B cell (primary cell): Measurements from ENCODE around the gene LPAR5. TPM values are rescaled to one million over a fixed set of nuclear protein-coding genes. Genes with fewer than 3 reads are reported as not detected.

Source experiments
- ATAC-seq: fragments of 200-7000 bp; cut with Tn5 transposase; one replicate; pipeline ENCODE4 v1.10.0; 2021; ENCODE audit warnings: low read depth, mild to moderate bottlenecking, moderate number of reproducible peaks, moderate library complexity
- CTCF ChIA-PET: fragments of 350-600 bp; sonication (Branson Sonifier 250); formaldehyde crosslinking; loops from one replicate; lab custom pipeline; 2021; ENCODE audit warnings: antibody characterized with exemption, inconsistent platforms; lab: Charles Lee
- POLR2A ChIA-PET: fragments of 350-600 bp; sonication (Branson Sonifier 250); formaldehyde crosslinking; loops from one replicate; lab custom pipeline; 2021; ENCODE audit warnings: antibody characterized with exemption; lab: Charles Lee
- DNase-seq: peaks from one replicate; pipeline ENCODE4 v3.0.0; 2013
- H2AFZ ChIP-seq: 2 replicates; pipeline ENCODE4 v1.6.1; 2012; ENCODE audit warnings: mild to moderate bottlenecking, low read depth, low read length; ENCODE audit not compliant: insufficient read depth, poor library complexity, severe bottlenecking
- H3K27ac ChIP-seq, 2 donors: 1 replicate in 1 of 2; 2 replicates in 1 of 2; pipeline ENCODE4 v1.5.1; 2012 to 2013; ENCODE audit warnings: low read length in 2 of 2, mild to moderate bottlenecking in 2 of 2, moderate library complexity in 1 of 2
- H3K27me3 ChIP-seq, 4 experiments: fragments of 200-600 bp in 1 of 4; sonication (generic) in 1 of 4; replicated peaks in 1 of 4; 1 replicate in 2 of 4; 2 replicates in 2 of 4; pipeline versions ENCODE4 v1.6.1 to v1.7.0; 2013 to 2016; ENCODE audit warnings: low read length in 3 of 4, mild to moderate bottlenecking in 2 of 4, mixed read lengths in 1 of 4, moderate library complexity in 1 of 4; ENCODE audit not compliant: insufficient read depth in 4 of 4, control insufficient read depth in 3 of 4; ENCODE audit errors: control extremely low read depth in 1 of 4
- H3K36me3 ChIP-seq, 2 experiments: replicated peaks in 1 of 2; 1 replicate in 1 of 2; 2 replicates in 1 of 2; pipeline versions ENCODE4 v1.6.1 to v1.7.1; 2013; ENCODE audit warnings: low read length in 1 of 2; ENCODE audit not compliant: insufficient read depth in 2 of 2, control insufficient read depth in 1 of 2; ENCODE audit errors: control extremely low read depth in 1 of 2, extremely low read depth in 1 of 2
- H3K4me1 ChIP-seq, 2 donors: fragments of 200-600 bp in 1 of 2; sonication (generic) in 1 of 2; 1 replicate in 1 of 2; 2 replicates in 1 of 2; pipeline versions ENCODE4 v1.5.1 to v1.6.1; 2013 to 2017; ENCODE audit warnings: low read length in 2 of 2; ENCODE audit not compliant: control insufficient read depth in 2 of 2, insufficient read depth in 2 of 2
- H3K4me2 ChIP-seq: replicated peaks from 2 replicates; pipeline ENCODE3; 2012; ENCODE audit warnings: mild to moderate bottlenecking, low read depth, low read length; ENCODE audit not compliant: poor library complexity, severe bottlenecking
- H3K4me3 ChIP-seq, 5 experiments: fragments of 200-600 bp in 1 of 5; sonication (generic) in 1 of 5; 1 replicate in 3 of 5; 2 replicates in 2 of 5; pipeline versions ENCODE4 v1.5.1 to v1.7.0; 2011 to 2016; ENCODE audit warnings: low read length in 4 of 5, mild to moderate bottlenecking in 4 of 5, low read depth in 2 of 5, control low read depth in 1 of 5, moderate library complexity in 1 of 5; ENCODE audit not compliant: insufficient read depth in 1 of 5; ENCODE audit errors: control extremely low read depth in 1 of 5, extremely low read depth in 1 of 5
- H3K79me2 ChIP-seq: fragments of 200-600 bp; sonication (generic); one replicate; pipeline ENCODE4 v1.6.0; 2016; ENCODE audit warnings: low read length; ENCODE audit not compliant: control insufficient read depth, insufficient read depth
- H3K9ac ChIP-seq: fragments of 200-600 bp; sonication (generic); 2 replicates; pipeline ENCODE4 v1.6.1; 2017; ENCODE audit warnings: mild to moderate bottlenecking, low read length, moderate library complexity
- H3K9me3 ChIP-seq, 3 donors: one replicate each; pipeline versions ENCODE4 v1.6.1 to v1.7.1; 2013; ENCODE audit warnings: low read length in 2 of 3; ENCODE audit not compliant: control insufficient read depth in 2 of 3, insufficient read depth in 1 of 3; ENCODE audit errors: control extremely low read depth in 1 of 3
- H4K20me1 ChIP-seq: 2 replicates; pipeline ENCODE4 v1.6.0; 2012; ENCODE audit warnings: mild to moderate bottlenecking, low read length; ENCODE audit not compliant: insufficient read depth, control insufficient read depth, poor library complexity, severe bottlenecking
- H3K27ac Mint-ChIP-seq: one replicate; pipeline ENCODE4 v1.8.0; 2021; ENCODE audit warnings: mixed read lengths
- H3K27me3 Mint-ChIP-seq: one replicate; pipeline ENCODE4 v1.8.0; 2021; ENCODE audit warnings: mixed read lengths
- H3K4me1 Mint-ChIP-seq: one replicate; pipeline ENCODE4 v1.8.0; 2021; ENCODE audit warnings: mixed read lengths
- H3K4me3 Mint-ChIP-seq: one replicate; pipeline ENCODE4 v1.8.0; 2021; ENCODE audit warnings: mixed read lengths
- H3K9me3 Mint-ChIP-seq: one replicate; pipeline ENCODE4 v1.8.0; 2022; ENCODE audit warnings: mixed read lengths; ENCODE audit not compliant: insufficient read depth
- EZH2 ChIP-seq: IDR thresholded peaks from 2 replicates; pipeline ENCODE4 v1.6.1; 2012; ENCODE audit warnings: borderline replicate concordance, low read depth, mild to moderate bottlenecking, moderate library complexity, low read length; ENCODE audit not compliant: insufficient read depth, poor library complexity, severe bottlenecking
- WGBS: methylation state at CpG from one replicate; pipeline ENCODE4 v1.1.5; 2013; ENCODE audit warnings: missing lambda C conversion rate; ENCODE audit not compliant: insufficient coverage; 5-methylcytosine and 5-hydroxymethylcytosine counted together
- intact Hi-C: fragments of 100-400 bp; cut with micrococcal nuclease; formaldehyde crosslinking; loops from one replicate; pipeline ENCODE4 v1.10.0; 2022
- polyA plus RNA-seq: library from polyadenylated mRNA; depleted of rRNA; stranded (reverse); fragments of >200 nt; gene quantifications from 2 replicates; pipeline ENCODE4 v1.2.3, GENCODE V29; 2012
- total RNA-seq, 2 donors: library from RNA; stranded (reverse); fragments of 120-200 nt in 1 of 2; gene quantifications; 1 replicate in 1 of 2; 2 replicates in 1 of 2; pipeline versions ENCODE4 v1.2.3 to v1.2.4, GENCODE V29; 2013 to 2022
- TF ChIP-seq, protein P1 (sequence below): fragments of 200-600 bp; IDR thresholded peaks from one replicate; pipeline ENCODE4 v1.8.0; 2022; ENCODE audit warnings: antibody characterized with exemption, mild to moderate bottlenecking

LPAR5 gene
- total and polyA plus RNA-seq, 2 donors (not counting 1 experiment from before 2014, with no cell fraction given) = 29.0 to 59.6 TPM

DNA sequence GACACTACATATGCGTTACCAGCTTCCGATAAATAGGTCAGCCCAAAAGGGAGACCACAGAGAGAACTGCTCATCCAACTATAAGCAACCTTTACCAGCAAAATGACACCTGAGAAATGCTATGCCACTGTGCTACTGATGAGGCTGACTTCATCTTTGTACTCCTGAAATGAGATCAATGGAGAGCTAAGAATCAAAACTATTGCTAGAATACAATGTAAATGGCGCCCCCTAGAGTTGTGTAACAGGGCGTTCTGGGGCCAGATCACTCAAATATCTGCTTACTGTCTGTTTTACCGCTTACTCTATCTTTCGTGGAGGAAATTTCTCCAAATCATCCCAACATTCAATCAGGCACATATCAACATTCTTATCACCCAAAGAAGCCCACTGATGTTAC, 48.9 kb upstream of the LPAR5 start:
- no peak overlapping the region for H3K4me3 Mint-ChIP-seq
- 21% methylated on average over 2 of the region's 6 CpGs for WGBS
- peaks cover 18 to 23% of the 10 kb centered on the region in 2 donors for H3K4me1 ChIP-seq

DNA sequence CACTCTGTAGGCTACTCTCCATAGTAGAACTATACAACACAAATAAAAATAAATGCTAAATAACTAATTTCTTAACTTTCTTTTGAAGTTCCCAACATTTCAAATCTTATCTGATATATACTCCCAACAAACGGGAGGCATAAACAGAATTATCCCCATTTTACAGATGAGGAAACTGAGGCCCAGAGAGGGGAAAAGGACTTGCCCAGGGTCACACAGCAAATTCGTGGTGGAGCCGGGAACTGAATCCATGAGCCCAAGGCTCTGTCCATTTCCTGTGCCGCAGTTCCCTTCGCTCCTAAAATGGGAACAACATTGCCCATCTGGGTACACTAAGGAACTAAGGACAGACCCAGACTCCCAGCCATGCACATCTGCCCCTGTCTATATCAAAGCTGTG, 41.2 kb upstream of the LPAR5 start:
- Histone ChIP-seq H3K4me2 (no peak overlapping the region), H3K79me2 (peaks cover 71% of the 10 kb centered on the region), H3K27ac (no peak overlapping the region), H3K4me1 (no peaks in the 10 kb centered on the region), H3K9ac (no peak overlapping the region), H3K27me3 (no peaks in the 10 kb centered on the region), H3K36me3 (peaks cover 9 to 93% of the 10 kb centered on the region in 2 experiments), H2AFZ (no peak overlapping the region), H3K9me3 (no peaks in the 10 kb centered on the region), H3K4me3 (no peak overlapping the region), H4K20me1 (peaks cover 22% of the 10 kb centered on the region)
- H3K27ac Mint-ChIP-seq = no peak overlapping the region
- no peaks in the 10 kb centered on the region for H3K27me3 Mint-ChIP-seq
- intact Hi-C loops = no loop called here
- CTCF ChIA-PET = no interaction called here
- no peaks in the 10 kb centered on the region for H3K9me3 Mint-ChIP-seq
- no peak overlapping the region for H3K4me3 Mint-ChIP-seq
- POLR2A ChIA-PET = no interaction called here
- TF ChIP-seq, protein P1, sequence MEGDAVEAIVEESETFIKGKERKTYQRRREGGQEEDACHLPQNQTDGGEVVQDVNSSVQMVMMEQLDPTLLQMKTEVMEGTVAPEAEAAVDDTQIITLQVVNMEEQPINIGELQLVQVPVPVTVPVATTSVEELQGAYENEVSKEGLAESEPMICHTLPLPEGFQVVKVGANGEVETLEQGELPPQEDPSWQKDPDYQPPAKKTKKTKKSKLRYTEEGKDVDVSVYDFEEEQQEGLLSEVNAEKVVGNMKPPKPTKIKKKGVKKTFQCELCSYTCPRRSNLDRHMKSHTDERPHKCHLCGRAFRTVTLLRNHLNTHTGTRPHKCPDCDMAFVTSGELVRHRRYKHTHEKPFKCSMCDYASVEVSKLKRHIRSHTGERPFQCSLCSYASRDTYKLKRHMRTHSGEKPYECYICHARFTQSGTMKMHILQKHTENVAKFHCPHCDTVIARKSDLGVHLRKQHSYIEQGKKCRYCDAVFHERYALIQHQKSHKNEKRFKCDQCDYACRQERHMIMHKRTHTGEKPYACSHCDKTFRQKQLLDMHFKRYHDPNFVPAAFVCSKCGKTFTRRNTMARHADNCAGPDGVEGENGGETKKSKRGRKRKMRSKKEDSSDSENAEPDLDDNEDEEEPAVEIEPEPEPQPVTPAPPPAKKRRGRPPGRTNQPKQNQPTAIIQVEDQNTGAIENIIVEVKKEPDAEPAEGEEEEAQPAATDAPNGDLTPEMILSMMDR = no peak
- DNase-seq = no peak
- no peak for ATAC-seq
- 98% methylated on average over 5 of the region's 5 CpGs for WGBS
- H3K4me1 Mint-ChIP-seq = peaks cover 4% of the 10 kb centered on the region

More for the DNA sequence above, 48.9 kb upstream of the LPAR5 start:
- Histone ChIP-seq H4K20me1 (peaks cover 39% of the 10 kb centered on the region), H3K27ac (peak overlapping the region in 1 of 2 donors; percentile 34), H2AFZ (no peak overlapping the region), H3K4me2 (no peak overlapping the region), H3K27me3 (no peaks in the 10 kb centered on the region), H3K4me3 (no peak overlapping the region), H3K36me3 (peaks cover 0 to 45% of the 10 kb centered on the region in 2 experiments), H3K9ac (no peak overlapping the region), H3K9me3 (no peaks in the 10 kb centered on the region), H3K79me2 (peaks cover 95% of the 10 kb centered on the region)
- no peak for TF ChIP-seq EZH2
- TF ChIP-seq, protein P1 = peak; percentile 67
- Mint-ChIP-seq H3K27me3 (no peaks in the 10 kb centered on the region), H3K9me3 (no peaks in the 10 kb centered on the region), H3K27ac (no peak overlapping the region), H3K4me1 (peaks cover 49% of the 10 kb centered on the region)
- ATAC-seq = no peak
- DNase-seq = peak; percentile 74
- POLR2A ChIA-PET = interaction anchor here (1.1 kb wide), 1 partner anchor 114 kb away, joined by 3 read pairs; no protein-coding TSS in a partner anchor
- CTCF ChIA-PET = interaction anchor here (0.6 to 3.7 kb wide), 35 partner anchors 11 to 261 kb away, joined by 3 to 19 read pairs (median 4); partner anchors contain the start of genes COPS7A, IFFO1 and NOP2
- intact Hi-C loops = loop anchor here (1.0 kb wide), 2 partner anchors 67 to 130 kb away; no protein-coding TSS in a partner anchor
